GM11168 (cell line): ENCODE results near the gene SHROOM1.

ENCODE experiments used
- in situ Hi-C: fragments of 300-500 bp; cut with MboI; formaldehyde crosslinking; loops from one replicate; pipeline ENCODE4 v1.12.0; 2022; ENCODE audit warnings: low sequenced_read_pairs; ENCODE audit not compliant: unreplicated experiment

SHROOM1 gene

DNA sequence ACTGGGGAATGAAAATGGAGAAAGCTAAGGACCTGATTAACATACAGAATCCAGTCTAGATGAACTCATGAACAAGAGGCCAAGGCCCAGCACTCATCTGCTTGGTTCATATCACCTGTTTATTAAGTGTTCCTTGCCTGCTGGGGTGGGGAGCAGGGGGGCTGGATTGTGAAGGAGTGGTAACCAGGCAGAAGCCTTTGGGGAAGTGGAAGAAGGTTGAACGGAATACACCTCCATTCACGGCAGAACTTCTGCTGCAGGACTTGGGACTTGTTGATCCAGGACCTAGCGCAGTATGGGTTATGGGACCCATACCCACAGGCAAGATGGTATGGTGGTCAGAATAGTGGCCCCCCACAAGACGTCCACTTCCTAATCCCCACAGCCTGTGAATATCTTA, 44.6 kb downstream of the SHROOM1 start:
- in situ Hi-C loops = no loop called here

DNA sequence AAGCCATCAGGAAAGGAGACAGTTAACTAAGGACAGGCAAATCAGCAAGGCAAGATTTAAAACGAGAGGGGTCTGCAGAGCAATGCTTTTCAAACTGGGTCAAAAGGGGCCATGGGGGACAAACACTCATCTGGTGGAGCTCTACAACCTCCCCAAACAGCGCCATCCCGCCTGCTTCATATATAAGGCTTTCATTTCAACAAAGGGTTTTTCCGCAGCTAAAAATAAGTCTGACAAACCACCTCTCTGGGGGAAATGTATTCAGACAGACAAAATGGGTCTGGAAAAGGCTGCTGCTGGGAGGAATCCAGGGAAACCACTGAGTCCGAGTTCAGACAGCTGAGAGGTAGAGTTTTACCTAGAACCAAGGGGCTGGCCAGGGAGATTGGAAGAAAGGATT, 45.1 kb downstream of the SHROOM1 start:
- in situ Hi-C loops = no loop called here

DNA sequence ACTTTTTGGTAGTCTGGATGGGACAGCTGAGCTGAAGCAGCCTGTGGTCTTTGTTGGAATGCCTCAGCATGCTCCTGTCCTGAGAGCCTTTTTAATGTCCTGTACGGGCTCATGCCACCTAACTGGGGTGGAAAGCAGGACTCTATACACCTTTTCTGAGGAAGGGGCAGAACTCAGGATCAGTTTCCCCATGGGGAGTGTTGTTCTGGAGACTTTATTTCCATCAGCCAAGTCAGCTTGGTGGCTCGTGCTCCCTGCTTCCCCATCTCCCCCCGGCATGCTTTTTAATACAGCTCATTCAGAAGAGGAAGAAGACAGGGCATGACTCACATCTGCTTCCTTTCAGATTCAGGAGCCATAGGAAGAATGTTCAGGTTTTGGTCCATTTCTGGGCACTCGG, 48.3 kb downstream of the SHROOM1 start:
- in situ Hi-C loops = no loop called here

DNA sequence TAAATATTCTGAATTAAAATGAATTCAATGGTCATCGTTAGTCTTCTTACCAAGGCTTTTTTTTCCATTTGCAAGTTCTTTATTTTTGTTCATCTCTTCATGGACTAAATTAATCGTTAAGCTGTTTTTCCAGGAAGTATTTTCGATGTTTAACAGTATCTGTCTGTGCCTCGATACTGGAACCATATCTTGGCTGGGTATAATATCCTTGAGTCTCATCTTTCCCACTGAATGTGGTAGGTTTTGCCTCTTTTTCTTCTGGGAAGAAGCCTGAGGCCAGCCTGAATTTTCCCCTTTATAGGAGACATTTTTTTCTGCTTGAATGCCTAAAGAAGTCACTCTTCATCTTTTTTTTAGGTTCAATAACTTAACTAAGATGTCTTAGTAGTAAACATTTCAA, 49.4 kb downstream of the SHROOM1 start:
- in situ Hi-C loops = no loop called here

DNA sequence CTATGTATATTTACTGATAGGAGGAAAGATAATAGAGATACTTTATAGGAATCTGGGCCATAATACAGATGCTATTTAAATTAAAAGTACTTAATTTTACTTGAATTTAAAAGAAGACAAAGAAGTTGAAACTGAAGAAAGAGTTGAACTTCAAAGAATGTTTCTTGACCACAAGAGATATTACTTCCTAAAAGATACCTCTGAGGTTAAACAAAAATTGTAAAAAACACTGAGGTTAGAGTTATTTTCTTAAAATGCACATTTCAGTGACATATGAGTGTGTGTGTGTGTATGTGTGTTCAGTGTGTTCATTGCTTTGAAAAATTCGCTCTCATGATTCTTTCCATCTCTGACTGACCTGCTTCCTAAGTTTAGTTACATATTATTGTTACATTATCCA, 49.9 kb downstream of the SHROOM1 start:
- in situ Hi-C loops = no loop called here

DNA sequence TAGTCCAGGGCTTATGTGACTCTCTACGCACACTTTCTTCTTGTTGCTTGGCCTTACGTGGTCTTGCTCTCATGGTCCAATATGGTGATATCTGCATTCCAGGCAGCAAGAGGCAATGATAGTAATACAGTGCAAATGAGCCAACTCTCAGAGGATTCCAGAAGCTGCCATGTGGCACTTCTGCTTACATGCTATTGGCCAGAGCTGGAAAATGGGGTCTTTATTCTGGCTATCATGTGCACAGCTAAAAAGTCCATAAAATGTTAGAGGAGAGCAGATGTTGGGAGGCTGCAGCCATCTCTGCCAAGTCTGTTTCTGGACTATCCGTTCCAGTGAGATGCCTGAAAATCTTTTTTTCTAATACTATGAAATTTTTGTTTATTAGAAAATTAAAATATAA, 50.5 kb downstream of the SHROOM1 start:
- in situ Hi-C loops = no loop called here

DNA sequence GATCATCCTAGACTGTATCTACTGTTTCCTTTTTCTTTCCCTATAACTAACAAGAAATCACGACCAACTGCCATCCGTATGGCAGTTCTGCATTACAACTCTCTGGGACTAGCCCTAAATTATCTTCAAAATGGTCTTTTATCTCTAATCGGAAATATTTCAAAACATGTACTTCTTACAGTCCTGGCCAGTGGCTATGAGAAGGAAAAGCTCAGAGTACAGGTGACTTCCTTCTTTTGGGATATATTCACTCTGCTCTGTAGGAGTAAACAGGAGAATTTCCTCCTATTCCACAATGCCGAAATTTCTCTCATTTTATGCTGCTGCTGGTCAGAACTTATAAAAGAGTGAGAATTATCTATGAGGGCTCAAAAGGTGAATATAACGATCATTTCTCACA, 51.6 kb downstream of the SHROOM1 start:
- in situ Hi-C loops = no loop called here

DNA sequence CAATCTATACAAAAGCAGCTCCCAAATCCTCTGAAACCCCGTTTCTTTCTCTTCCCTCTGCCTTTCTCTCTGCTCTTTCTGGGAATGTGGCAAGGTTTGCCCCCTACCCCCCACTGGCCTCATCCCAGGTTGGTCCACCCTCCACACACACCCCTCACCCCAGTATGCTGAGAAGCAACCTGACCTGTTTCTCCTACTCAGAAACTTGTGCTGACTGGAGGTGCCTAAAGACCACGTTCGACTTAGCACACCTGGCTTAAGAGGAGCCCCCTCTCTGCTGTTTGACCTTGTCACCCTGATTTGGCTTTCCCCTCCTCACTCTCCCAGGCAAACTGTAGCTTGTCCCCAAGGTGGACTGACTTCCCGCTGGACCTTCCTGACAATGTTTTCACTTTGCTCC, 52.3 kb downstream of the SHROOM1 start:
- in situ Hi-C loops = no loop called here

DNA sequence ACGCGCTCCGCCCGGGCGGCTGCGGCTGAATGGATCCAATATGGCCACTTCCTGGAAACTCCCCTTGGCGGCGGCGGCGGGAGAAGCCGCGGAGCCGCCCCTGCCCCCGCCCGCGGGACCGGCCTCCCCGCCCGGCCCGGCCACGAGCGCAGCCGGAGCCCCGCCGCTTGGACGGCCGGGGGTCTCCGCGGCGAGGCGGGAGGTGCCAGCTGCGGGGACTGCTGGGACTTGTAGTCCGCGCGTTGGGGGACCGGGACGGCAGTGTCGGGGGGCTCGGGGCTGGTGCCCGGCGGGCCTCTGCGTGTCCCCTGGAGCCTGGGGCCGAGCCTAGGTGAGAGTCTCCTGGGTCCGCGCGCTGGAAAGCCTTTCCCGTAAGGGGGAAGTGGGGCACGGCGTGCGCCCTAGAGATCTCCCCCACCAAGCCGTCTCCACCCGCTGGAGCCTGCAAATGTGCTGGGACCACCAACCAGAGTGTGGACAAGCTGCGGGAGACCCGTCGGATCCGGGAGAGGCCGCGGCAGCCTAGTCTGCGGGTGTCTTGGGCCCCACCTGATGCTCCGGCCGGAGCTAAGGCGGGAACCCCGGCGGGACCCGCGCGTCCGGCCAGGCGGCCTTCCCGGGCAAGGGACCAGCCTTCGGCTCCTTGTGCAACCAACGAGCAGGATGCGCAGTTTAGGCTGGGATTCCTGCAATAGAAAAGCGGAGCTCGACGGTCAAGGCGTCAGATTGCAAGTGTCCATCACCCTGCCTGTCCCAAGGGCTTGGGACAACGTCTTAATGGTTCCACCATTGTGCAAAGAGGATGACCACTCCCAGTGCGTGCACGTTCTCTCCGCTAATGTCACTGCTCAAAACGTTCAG, 53.0 kb downstream of the SHROOM1 start, which contains the start of gene SEPTIN8:
TSS of gene SEPTIN8 (minus strand) at position 31 of the 861 bp plus-strand sequence. CDS start 102 bp downstream, outside the sequence.
- in situ Hi-C loops = no loop called here

DNA sequence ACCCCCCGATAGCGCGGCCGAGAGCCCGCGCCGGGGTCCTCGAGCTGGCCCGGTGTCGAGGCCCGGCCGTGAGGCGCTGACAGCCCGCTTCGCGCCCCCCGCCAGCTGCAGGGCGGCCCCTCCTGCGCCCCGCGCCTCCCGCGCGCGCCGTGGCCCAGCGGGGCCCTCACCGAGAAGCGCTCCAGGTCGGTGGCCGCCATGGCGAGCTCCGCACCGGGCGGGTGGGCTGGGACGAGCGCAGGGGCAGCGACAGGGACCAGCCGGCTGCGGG, 53.6 kb downstream of the SHROOM1 start:
- in situ Hi-C loops = no loop called here

DNA sequence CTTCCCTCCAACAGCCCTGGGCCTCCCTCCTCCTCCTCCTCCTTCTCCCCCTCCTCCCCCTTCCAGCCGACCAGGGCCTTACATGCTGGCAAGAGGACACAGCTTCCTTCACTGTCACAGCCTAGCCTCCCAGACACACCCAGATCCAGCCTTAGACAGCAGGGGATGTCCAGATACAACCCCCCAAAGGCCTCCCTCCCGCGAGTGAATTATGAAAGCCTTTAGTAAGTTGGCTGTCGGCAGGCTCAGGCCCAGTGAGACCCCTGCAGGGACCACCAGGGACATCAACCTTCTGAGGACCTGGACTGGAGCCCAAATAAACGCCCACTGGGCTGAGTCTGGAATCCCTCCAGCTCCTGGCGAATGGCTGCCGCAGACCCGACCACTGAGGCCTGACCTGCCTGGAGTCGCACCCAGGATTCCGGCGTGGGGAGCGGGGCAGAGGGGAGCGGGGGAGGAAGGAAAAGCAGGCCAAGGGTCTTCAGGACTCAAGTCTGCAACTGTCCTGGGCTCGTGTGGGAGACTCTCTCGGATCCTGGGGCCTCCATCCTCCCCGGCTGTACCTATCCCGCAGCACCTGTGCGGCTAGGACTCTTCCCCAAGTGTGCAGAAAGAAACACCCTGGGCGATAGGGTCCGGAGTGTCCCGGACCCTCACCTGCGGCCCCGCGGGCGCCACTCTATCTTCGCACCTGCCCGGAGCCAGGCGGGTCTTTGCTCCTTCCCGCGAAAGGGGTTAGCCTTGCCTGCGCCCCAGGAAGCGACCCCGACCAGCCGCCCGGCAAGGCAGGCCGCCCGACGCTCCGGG, 54.1 kb downstream of the SHROOM1 start:
- in situ Hi-C loops = no loop called here

DNA sequence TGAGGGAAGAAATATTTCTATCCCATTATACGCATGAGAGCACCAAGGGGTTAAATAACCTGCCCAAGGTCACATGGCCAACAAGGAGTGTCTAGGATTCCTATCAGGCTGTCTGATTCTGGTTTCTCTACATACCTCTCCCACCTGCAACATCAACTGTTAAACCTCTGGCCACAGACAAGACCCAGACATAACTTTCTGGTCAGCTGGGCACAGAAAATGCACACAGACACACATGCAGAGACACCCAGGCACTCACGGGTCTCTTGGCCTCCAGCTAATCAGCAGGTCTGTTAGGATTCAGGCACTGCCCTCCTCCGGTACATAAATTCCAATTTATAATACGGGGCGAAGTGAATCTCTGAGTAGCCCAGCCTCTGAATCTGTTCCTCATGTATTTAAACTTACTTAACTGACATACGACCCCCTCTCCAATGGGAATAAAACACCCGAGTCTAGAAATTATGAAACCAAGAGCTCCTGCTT, 54.9 kb downstream of the SHROOM1 start:
- in situ Hi-C loops = no loop called here

DNA sequence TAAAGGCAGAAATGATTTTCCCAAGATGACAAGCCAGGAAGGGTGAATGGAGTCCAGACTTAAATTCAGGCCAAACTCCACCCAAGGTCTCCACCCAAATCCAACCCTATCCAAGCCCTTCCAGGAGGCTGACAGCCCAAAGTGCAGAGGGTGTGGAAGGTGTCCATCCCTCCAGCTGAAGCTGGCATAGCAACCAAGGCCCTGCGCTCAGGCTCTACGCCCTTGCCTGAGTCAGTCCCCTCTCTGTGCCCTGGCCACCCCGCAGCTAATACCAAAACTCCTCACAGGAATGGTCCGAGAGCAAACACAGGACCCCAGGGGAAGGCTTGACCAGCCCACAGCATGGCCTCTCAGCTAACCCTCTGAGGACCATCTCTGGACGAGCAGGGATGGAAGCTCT, 55.6 kb downstream of the SHROOM1 start:
- in situ Hi-C loops = no loop called here

DNA sequence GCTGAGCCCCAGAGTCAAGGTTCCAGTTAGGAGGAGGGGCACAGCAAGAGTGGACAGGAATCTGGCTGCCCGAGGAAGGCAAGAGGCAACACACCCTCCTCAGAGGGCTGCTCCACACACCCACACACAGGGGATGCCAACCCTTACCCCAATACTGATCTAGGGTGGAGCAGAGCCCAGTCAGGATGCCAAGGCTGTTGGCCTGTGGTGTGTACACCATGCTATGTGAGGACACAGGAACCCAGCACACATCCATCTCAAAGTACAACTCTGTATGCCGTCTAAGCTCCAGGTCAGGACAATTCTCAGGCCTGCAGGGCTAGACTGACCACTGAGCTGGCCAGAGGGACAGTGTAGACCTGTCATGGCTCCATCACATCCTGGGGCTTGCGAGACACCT, 56.0 kb downstream of the SHROOM1 start:
- in situ Hi-C loops = no loop called here

DNA sequence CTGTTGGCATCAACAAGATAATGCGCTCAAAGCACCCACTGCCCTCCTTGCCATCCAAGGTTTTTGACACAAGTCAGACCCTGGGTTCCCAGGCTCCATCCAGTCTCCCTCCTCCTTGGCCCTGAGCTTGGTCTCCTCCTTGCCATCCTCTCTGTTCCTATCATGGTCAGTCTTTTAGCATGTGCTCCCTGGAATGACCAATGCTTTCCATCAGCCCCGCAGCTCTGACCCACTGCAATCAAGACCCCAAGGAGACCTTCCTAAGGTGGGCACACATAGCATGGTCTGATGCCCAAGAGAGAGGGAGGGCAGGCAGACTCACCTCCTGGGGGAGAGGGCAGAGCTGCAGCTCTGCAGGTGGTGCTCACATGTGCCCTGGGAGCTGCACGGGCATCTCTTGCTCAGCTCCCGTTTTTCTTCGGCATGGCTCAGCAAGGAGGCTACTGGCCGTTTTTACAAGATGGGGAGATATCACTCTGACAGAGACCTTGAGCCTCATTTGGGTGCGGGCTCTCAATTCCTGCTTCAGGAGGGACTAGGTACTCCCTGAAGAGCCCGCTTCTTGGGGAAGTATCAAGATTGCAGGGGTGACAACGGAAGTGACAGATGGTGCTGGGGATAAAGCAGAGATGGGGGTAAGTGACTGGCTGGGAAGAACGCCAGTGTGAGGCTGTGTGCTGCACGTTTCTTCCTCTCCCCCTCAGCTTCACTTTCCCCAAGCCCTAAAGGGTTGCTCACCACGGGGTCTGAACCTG, 56.7 kb downstream of the SHROOM1 start:
- in situ Hi-C loops = no loop called here

DNA sequence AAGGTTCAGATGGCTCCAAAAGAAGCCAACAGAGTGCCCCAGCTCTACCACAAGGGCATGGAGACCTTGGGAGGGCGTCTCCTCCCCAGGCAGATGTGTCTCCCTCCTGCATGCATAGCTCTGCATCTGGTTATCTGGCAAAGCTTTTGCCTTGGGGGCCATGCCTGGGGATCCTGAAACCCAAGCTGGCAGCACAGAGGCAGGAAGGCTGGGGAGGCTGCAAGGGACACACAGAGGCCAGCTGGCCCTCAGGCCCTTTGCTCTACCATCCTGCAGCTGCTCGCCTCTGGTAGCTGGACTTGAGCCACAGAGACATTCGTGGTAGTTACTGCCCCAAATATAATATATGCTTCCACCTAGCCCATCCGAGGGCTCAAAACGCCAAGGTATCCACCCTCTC, 57.3 kb downstream of the SHROOM1 start:
- in situ Hi-C loops = no loop called here

DNA sequence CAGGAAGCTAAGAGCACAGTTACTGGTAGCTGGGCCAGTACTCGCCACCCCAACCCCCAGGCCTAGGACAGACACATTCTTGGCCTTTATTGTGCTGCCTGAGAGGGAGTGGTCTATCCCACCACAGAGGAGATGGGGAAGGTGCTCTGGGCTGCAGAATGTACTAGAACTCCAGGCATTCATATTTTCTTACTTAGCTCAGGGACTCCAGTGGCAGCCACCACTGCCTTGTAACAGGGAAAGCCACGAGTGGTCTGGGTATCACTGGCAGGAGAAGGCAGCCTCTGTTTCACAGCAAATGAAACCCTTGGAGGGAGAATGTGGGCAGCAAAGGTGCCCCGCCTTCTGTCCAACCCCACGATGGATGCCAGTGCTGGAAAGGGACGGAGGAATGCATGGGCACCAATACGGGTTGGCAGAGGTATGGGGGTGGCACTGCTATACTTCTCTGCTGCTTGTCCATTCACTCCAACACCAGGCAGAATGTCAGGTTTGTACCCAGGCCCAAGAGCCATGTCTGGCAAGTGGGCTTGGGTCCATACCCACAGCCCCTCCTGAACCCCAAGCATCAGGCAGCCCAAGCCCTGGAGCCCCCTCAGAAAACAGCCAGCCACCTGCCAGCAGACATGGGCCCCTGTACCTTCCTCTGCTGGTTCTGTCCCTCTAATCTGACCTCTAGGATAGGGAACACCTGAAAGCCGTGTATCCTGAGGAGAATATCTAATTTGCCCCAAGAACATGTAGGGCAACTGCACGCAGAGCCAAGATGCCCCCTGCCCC, 58.0 kb downstream of the SHROOM1 start:
- in situ Hi-C loops = no loop called here
